GM21528 (cell line): ENCODE measurements around the gene IL17RC.
"Not testable (repeated sequence)": the region's sequence is repeated elsewhere in the genome, so short reads cannot be mapped to it uniquely, and the experiment has no call there.

Experiments
- ATAC-seq: cut with Tn5 transposase; IDR thresholded peaks from one replicate; pipeline ENCODE4 v1.9.1; 2021; ENCODE audit warnings: mild to moderate bottlenecking, moderate library complexity; ENCODE audit not compliant: unreplicated experiment, low FRiP score

The IL17RC gene

GRCh38 chr3:9916734-9917680 lies at the start of gene IL17RC:
TSS of gene IL17RC (plus strand) at chr3:9917098. CDS start at chr3:9917316, 218 bp downstream.
- ATAC-seq = no peak

GRCh38 chr3:9867106-9867505 lies 49.8 kb upstream of the IL17RC start:
- ATAC-seq = no peak

GRCh38 chr3:9869955-9870354 lies 46.9 kb upstream of the IL17RC start:
- no peak for ATAC-seq

GRCh38 chr3:9870978-9871377 lies 45.9 kb upstream of the IL17RC start:
- ATAC-seq = no peak

GRCh38 chr3:9872067-9872466 lies 44.8 kb upstream of the IL17RC start:
- not testable (repeated sequence) for ATAC-seq

- no peak for ATAC-seq
Observed at GRCh38 chr3:9875448-9875847, 41.5 kb upstream of the IL17RC start.

GRCh38 chr3:9876255-9876654 lies 40.6 kb upstream of the IL17RC start:
- not testable (repeated sequence) for ATAC-seq

- ATAC-seq = no peak
Observed at GRCh38 chr3:9876991-9877390, 39.9 kb upstream of the IL17RC start.

- no peak for ATAC-seq
Observed at GRCh38 chr3:9878700-9879099, 38.2 kb upstream of the IL17RC start.

- ATAC-seq = no peak
Observed at GRCh38 chr3:9879830-9880549, 36.9 kb upstream of the IL17RC start, which contains the start of gene CIDEC. TSS of gene CIDEC (minus strand) at chr3:9880253. CDS start at chr3:9878486, 1,767 bp downstream.

GRCh38 chr3:9881441-9881840 lies 35.5 kb upstream of the IL17RC start:
- ATAC-seq = no peak

GRCh38 chr3:9883706-9884554 lies 33.0 kb upstream of the IL17RC start:
- no peak for ATAC-seq

GRCh38 chr3:9884555-9885165 lies 32.2 kb upstream of the IL17RC start:
- ATAC-seq = no peak

- ATAC-seq = no peak
Observed at GRCh38 chr3:9886328-9886727, 30.6 kb upstream of the IL17RC start.

GRCh38 chr3:9887480-9887879 lies 29.4 kb upstream of the IL17RC start:
- ATAC-seq = no peak

GRCh38 chr3:9888540-9888939 lies 28.4 kb upstream of the IL17RC start:
- no peak for ATAC-seq

GRCh38 chr3:9889405-9889804 lies 27.5 kb upstream of the IL17RC start:
- ATAC-seq = no peak

GRCh38 chr3:9890249-9891071 lies 26.4 kb upstream of the IL17RC start, which contains the start of gene JAGN1:
TSS of gene JAGN1 (plus strand) at chr3:9890610. CDS start at chr3:9890723, 113 bp downstream.
- peak; percentile 70 for ATAC-seq

- ATAC-seq = no peak
Observed at GRCh38 chr3:9891072-9891622, 25.8 kb upstream of the IL17RC start.
